BLaER1 treated with 17β-estradiol and CSF1 and Interleukin-3, amounts not matched to agents 10 nM and 100 nM (cell line): ENCODE data around the gene MED15.

ENCODE experiments used
- H3K27ac ChIP-seq, 11 experiments: shearing (Covaris generic); formaldehyde crosslinking; 2 replicates each; pipeline ENCODE4 v1.8.1; 2022
- H3K27me3 ChIP-seq, 11 experiments: shearing (Covaris generic); formaldehyde crosslinking; 2 replicates each; pipeline ENCODE4 v1.8.1; 2022
- H3K36me3 ChIP-seq, 11 experiments: shearing (Covaris generic); formaldehyde crosslinking; 2 replicates each; pipeline ENCODE4 v1.8.1; 2022
- H3K4me1 ChIP-seq, 10 experiments: shearing (Covaris generic); formaldehyde crosslinking; 2 replicates each; pipeline ENCODE4 v1.8.1; 2022
- H3K4me2 ChIP-seq, 11 experiments: shearing (Covaris generic); formaldehyde crosslinking; 2 replicates each; pipeline ENCODE4 v1.8.1; 2022
- H3K4me3 ChIP-seq, 10 experiments: shearing (Covaris generic); formaldehyde crosslinking; 2 replicates each; pipeline ENCODE4 v1.8.1; 2022
- H3K9ac ChIP-seq, 11 experiments: shearing (Covaris generic); formaldehyde crosslinking; 2 replicates each; pipeline ENCODE4 v1.8.1; 2022
- H3K9me3 ChIP-seq, 11 experiments: shearing (Covaris generic); formaldehyde crosslinking; replicated peaks in 1 of 11; 2 replicates each; pipeline ENCODE4 v1.8.1; 2022
- H4K20me1 ChIP-seq, 11 experiments: shearing (Covaris generic); formaldehyde crosslinking; 2 replicates each; pipeline ENCODE4 v1.8.1; 2022
- Cebpa-rat ChIP-seq, 11 experiments: shearing (Covaris generic); IDR thresholded peaks; 2 replicates each; pipeline ENCODE4 v1.8.1; 2022

The MED15 gene

GRCh38 chr22:20578192-20578591 lies 70.8 kb downstream of the MED15 start:
- no peak for TF ChIP-seq Cebpa-rat (IDR thresholded peaks at IDR 0.05)
- Histone ChIP-seq H4K20me1 (peaks cover 60 to 100% (median 95%) of the 10 kb centered on the region in 11 experiments), H3K27me3 (no peaks in the 10 kb centered on the region), H3K27ac (peak overlapping the region in 1 of 11 experiments; percentile 13; a peak in 1 of 22 replicates), H3K4me3 (no peak overlapping the region), H3K4me1 (peaks cover 20 to 32% (median 28%) of the 10 kb centered on the region in 10 experiments), H3K36me3 (peaks cover 96 to 100% (median 98%) of the 10 kb centered on the region in 11 experiments), H3K4me2 (no peak overlapping the region), H3K9ac (peak overlapping the region in 1 of 11 experiments; percentile 13; a peak in 1 of 22 replicates), H3K9me3 (no peaks in the 10 kb centered on the region)

- Histone ChIP-seq H4K20me1 (peaks cover 60 to 100% (median 94%) of the 10 kb centered on the region in 11 experiments), H3K4me3 (no peak overlapping the region), H3K27me3 (no peaks in the 10 kb centered on the region), H3K9ac (peak overlapping the region in 1 of 11 experiments; percentile 13; a peak in 1 of 22 replicates), H3K9me3 (no peaks in the 10 kb centered on the region), H3K4me1 (peaks cover 20 to 32% (median 28%) of the 10 kb centered on the region in 10 experiments), H3K4me2 (no peak overlapping the region), H3K36me3 (peaks cover 96 to 100% (median 98%) of the 10 kb centered on the region in 11 experiments), H3K27ac (peak overlapping the region in 1 of 11 experiments; percentile 13; a peak in 1 of 22 replicates)
- no peak for TF ChIP-seq Cebpa-rat (IDR thresholded peaks at IDR 0.05)
These were observed 71.3 kb downstream of the MED15 start for GRCh38 chr22:20578707-20579106.

GRCh38 chr22:20579273-20580120 lies 72.1 kb downstream of the MED15 start:
- Histone ChIP-seq H3K4me1 (peaks cover 20 to 32% (median 28%) of the 10 kb centered on the region in 10 experiments), H3K9ac (peak overlapping the region in 3 of 11 experiments; percentile 11 to 38 (median 33); a peak in 3 of 22 replicates), H3K9me3 (no peaks in the 10 kb centered on the region), H4K20me1 (peaks cover 57 to 100% (median 94%) of the 10 kb centered on the region in 11 experiments), H3K4me2 (no peak overlapping the region), H3K4me3 (no peak overlapping the region), H3K27me3 (no peaks in the 10 kb centered on the region), H3K27ac (no peak overlapping the region; a peak in 1 of 22 replicates), H3K36me3 (peaks cover 96 to 100% (median 98%) of the 10 kb centered on the region in 11 experiments)
- TF ChIP-seq Cebpa-rat (IDR thresholded peaks at IDR 0.05) = no peak

GRCh38 chr22:20580179-20580578 lies 72.8 kb downstream of the MED15 start:
- Histone ChIP-seq H3K36me3 (peaks cover 96 to 100% (median 98%) of the 10 kb centered on the region in 11 experiments), H3K9ac (peak overlapping the region in 1 of 11 experiments; percentile 38; a peak in 2 of 22 replicates), H4K20me1 (peaks cover 56 to 100% (median 93%) of the 10 kb centered on the region in 11 experiments)

GRCh38 chr22:20580611-20581502 lies 73.4 kb downstream of the MED15 start:
- peaks cover 95 to 100% (median 98%) of the 10 kb centered on the region in 11 experiments for H3K36me3 ChIP-seq
- H3K9me3 ChIP-seq = no peaks in the 10 kb centered on the region
- no peak overlapping the region for H3K4me3 ChIP-seq
- peaks cover 13 to 31% (median 25%) of the 10 kb centered on the region in 10 experiments for H3K4me1 ChIP-seq
- peaks cover 52 to 100% (median 93%) of the 10 kb centered on the region in 11 experiments for H4K20me1 ChIP-seq
- no peaks in the 10 kb centered on the region for H3K27me3 ChIP-seq
- TF ChIP-seq Cebpa-rat (IDR thresholded peaks at IDR 0.05) = no peak
- H3K4me2 ChIP-seq = peak overlapping the region in 3 of 11 experiments; percentile 14 to 15 (median 15); a peak in 4 of 22 replicates
- H3K9ac ChIP-seq = peak overlapping the region in 2 of 11 experiments; percentile 7 to 22; a peak in 2 of 22 replicates
- no peak overlapping the region; a peak in 1 of 22 replicates for H3K27ac ChIP-seq

More at GRCh38 chr22:20580179-20580578, 72.8 kb downstream of the MED15 start:
- no peak overlapping the region; a peak in 1 of 22 replicates for H3K27ac ChIP-seq
- H3K4me2 ChIP-seq = peak overlapping the region in 1 of 11 experiments; percentile 15; a peak in 2 of 22 replicates
- no peaks in the 10 kb centered on the region for H3K27me3 ChIP-seq
- no peak for TF ChIP-seq Cebpa-rat (IDR thresholded peaks at IDR 0.05)
- no peak overlapping the region for H3K4me3 ChIP-seq
- H3K4me1 ChIP-seq = peaks cover 20 to 32% (median 28%) of the 10 kb centered on the region in 10 experiments
- no peaks in the 10 kb centered on the region for H3K9me3 ChIP-seq

- peaks cover 6 to 25% (median 17%) of the 10 kb centered on the region in 10 experiments for H3K4me1 ChIP-seq
- peak overlapping the region in 3 of 11 experiments; percentile 14 to 15 (median 15); a peak in 1 of 22 replicates for H3K4me2 ChIP-seq
- no peak overlapping the region for H3K27ac ChIP-seq
- H3K9ac ChIP-seq = peak overlapping the region in 1 of 11 experiments; percentile 22; a peak in 1 of 22 replicates
- peaks cover 95 to 100% (median 98%) of the 10 kb centered on the region in 11 experiments for H3K36me3 ChIP-seq
- no peak overlapping the region for H3K4me3 ChIP-seq
- peaks cover 44 to 100% (median 93%) of the 10 kb centered on the region in 11 experiments for H4K20me1 ChIP-seq
- no peaks in the 10 kb centered on the region for H3K9me3 ChIP-seq
- TF ChIP-seq Cebpa-rat (IDR thresholded peaks at IDR 0.05) = no peak
- H3K27me3 ChIP-seq = no peaks in the 10 kb centered on the region
These were observed 74.2 kb downstream of the MED15 start for GRCh38 chr22:20581503-20582170.

- no peaks in the 10 kb centered on the region for H3K27me3 ChIP-seq
- no peak overlapping the region for H3K9ac ChIP-seq
- no peak for TF ChIP-seq Cebpa-rat (IDR thresholded peaks at IDR 0.05)
- no peaks in the 10 kb centered on the region for H3K9me3 ChIP-seq
- peaks cover under 1 to 21% (median 14%) of the 10 kb centered on the region in 10 experiments; a peak in 18 of 20 replicates for H3K4me1 ChIP-seq
- no peak overlapping the region for H3K4me2 ChIP-seq
- H3K4me3 ChIP-seq = no peak overlapping the region
- peaks cover 46 to 100% (median 93%) of the 10 kb centered on the region in 11 experiments for H4K20me1 ChIP-seq
- no peak overlapping the region for H3K27ac ChIP-seq
- peaks cover 95 to 100% (median 99%) of the 10 kb centered on the region in 11 experiments for H3K36me3 ChIP-seq
These were observed 74.7 kb downstream of the MED15 start for GRCh38 chr22:20582171-20582511.
